Body of pancreas (tissue), 4 donors: ENCODE results near the gene SLC13A3. TPM values are rescaled to one million over a fixed set of nuclear protein-coding genes. Genes with fewer than 3 reads are reported as not detected.

Source experiments
- ATAC-seq: fragments of 150-250 bp; one replicate; pipeline ENCODE4 v1.9.1; 2016
- DNase-seq, 4 donors: peaks; one replicate each; pipeline ENCODE4 v3.0.0-alpha.2; 2019
- H3K27ac ChIP-seq, 4 donors: fragments of 200-600 bp; sonication (generic); 1 replicate in 3 of 4; 2 replicates in 1 of 4; pipeline versions ENCODE4 v1.5.1 to v1.6.1; 2016 to 2019; ENCODE audit warnings: mild to moderate bottlenecking in 1 of 4, mixed read lengths in 1 of 4, moderate library complexity in 1 of 4
- H3K27me3 ChIP-seq, 2 donors: fragments of 200-600 bp; sonication (generic); one replicate each; pipeline ENCODE4 v1.6.0; 2016; ENCODE audit warnings: mild to moderate bottlenecking in 1 of 2
- H3K36me3 ChIP-seq, 2 donors: fragments of 200-600 bp; sonication (generic); replicated peaks in 1 of 2; 2 replicates each; pipeline ENCODE4 v1.5.1; 2016; ENCODE audit warnings: low read depth in 2 of 2; ENCODE audit not compliant: insufficient read depth in 1 of 2
- H3K4me1 ChIP-seq: fragments of 200-600 bp; sonication (generic); one replicate; pipeline ENCODE4 v1.6.0; 2016
- H3K4me3 ChIP-seq, 2 donors: fragments of 200-600 bp; sonication (generic); 1 replicate in 1 of 2; 2 replicates in 1 of 2; pipeline ENCODE4 v1.5.1; 2016 to 2019
- H3K9me3 ChIP-seq, 3 donors: fragments of 200-600 bp; sonication (generic); 1 replicate in 2 of 3; 2 replicates in 1 of 3; pipeline ENCODE4 v1.5.1; 2016
- POLR2A ChIP-seq, 3 donors: fragments of 450-650 bp; IDR thresholded peaks; one replicate each; pipeline ENCODE4 v1.6.1; 2016; ENCODE audit warnings: antibody characterized with exemption in 3 of 3, mild to moderate bottlenecking in 2 of 3
- WGBS, 2 donors: methylation state at CpG; one replicate each; pipeline ENCODE4 v1.1.5; 2017; 5-methylcytosine and 5-hydroxymethylcytosine counted together
- intact Hi-C: fragments of 100-400 bp; cut with DNase I; formaldehyde crosslinking; loops from one replicate; pipeline ENCODE4 v1.15.1; 2023
- total RNA-seq, 2 donors: library from RNA; depleted of rRNA; stranded (reverse); fragments of >200 nt; gene quantifications; one replicate each; pipeline ENCODE4 v1.1.0, GENCODE V29; 2016
- TF ChIP-seq, protein P1 (sequence below), 7 experiments: fragments of 450-650 bp in 4 of 7; fragments of 200-600 bp in 3 of 7; sonication (generic) in 3 of 7; IDR thresholded peaks; one replicate each; pipeline ENCODE4 v1.5.1; 2016 to 2019; ENCODE audit warnings: antibody characterized with exemption in 7 of 7

The SLC13A3 gene
- total RNA-seq, 2 donors from 2014 or later: 3.4 to 6.3 TPM

DNA sequence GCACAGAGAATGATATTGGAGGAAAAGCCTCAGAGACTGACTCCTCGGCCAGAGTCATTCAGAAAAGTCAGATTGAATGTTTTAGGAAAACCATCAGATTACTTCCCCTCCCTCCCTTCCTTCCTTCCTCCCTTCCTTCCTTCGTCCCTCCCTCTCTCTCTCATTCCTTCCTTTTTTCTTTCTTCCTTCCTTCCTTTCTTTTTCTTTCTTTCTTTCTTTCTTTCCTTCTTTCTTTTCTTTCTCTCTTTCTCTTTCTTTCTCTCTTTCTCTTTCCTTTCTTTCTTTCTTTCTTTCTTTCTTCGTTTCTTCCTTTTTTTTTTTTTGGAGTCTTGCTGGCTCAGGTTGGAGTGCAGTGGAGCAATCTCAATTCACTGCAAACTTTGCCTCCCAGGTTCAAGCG is 108.2 kb downstream of the SLC13A3 start:
- WGBS, 2 donors: 57 to 69% methylated on average over 3 of the region's 4 CpGs
- Histone ChIP-seq H3K27ac (no peak overlapping the region), H3K9me3 (no peaks in the 10 kb centered on the region), H3K36me3 (no peaks in the 10 kb centered on the region), H3K4me3 (no peak overlapping the region), H3K27me3 (no peaks in the 10 kb centered on the region), H3K4me1 (no peaks in the 10 kb centered on the region)
- intact Hi-C loops: no loop called here
- DNase-seq (no peak), ATAC-seq (no peak)
- TF ChIP-seq, protein P1, sequence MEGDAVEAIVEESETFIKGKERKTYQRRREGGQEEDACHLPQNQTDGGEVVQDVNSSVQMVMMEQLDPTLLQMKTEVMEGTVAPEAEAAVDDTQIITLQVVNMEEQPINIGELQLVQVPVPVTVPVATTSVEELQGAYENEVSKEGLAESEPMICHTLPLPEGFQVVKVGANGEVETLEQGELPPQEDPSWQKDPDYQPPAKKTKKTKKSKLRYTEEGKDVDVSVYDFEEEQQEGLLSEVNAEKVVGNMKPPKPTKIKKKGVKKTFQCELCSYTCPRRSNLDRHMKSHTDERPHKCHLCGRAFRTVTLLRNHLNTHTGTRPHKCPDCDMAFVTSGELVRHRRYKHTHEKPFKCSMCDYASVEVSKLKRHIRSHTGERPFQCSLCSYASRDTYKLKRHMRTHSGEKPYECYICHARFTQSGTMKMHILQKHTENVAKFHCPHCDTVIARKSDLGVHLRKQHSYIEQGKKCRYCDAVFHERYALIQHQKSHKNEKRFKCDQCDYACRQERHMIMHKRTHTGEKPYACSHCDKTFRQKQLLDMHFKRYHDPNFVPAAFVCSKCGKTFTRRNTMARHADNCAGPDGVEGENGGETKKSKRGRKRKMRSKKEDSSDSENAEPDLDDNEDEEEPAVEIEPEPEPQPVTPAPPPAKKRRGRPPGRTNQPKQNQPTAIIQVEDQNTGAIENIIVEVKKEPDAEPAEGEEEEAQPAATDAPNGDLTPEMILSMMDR (IDR thresholded peaks at IDR 0.05): no peak
- no peak for TF ChIP-seq POLR2A (IDR thresholded peaks at IDR 0.05)

DNA sequence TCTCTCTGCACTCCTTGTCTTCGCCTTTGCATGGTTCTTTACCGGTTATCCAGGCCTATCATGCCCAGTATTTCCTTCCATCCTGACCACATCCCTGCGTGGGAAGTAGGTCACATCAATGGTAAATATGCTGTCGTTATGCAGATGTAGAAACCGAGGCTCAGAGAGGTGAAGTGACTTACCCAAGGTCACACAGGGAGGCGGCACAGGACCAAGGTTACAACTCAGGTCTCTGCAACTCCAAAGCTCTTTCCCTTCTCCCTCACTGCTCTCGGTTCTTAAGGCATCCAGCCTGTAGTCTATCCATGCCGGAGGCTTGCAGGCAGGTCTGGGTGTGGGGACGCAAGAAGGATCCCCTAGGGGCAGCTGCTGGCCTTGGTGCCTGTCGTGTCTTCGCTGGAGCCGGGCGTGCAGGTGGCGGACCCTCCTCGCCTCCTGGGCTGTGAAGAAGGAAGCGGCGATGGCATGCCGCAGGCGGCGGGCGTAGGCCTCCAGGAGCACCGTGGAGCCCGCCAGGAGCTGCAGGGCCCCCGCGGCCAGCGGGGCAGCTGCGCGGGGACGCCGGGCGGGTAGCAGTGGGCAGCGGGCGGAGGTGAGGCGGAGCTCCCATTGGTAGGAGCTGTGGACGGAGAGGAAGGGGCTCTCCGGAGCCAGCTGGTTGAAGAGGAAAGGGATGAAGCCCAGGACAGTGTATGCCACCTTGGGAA is 109.9 kb downstream of the SLC13A3 start:
- H3K9me3 ChIP-seq: no peaks in the 10 kb centered on the region
- H3K27me3 ChIP-seq: no peaks in the 10 kb centered on the region

DNA sequence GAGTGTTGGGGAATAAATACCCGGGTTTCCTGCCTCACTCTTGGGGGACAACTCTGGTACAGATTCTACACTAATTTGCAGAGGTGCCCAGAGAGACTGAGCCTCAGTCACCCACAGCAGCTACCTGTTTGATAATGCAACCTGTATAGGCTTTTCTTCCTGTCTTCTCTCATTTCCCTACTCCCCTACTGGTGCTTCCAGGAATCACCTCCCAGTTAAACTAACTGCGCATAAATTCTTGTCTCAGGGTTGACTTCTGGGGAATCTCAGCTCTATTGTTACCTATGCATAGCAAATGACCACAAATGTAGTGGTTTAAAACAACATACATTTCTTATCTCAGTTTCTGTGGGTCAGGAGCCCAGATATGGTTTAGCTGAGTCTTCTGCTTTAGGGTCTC is 112.1 kb downstream of the SLC13A3 start:
- no peak for DNase-seq
- 66 to 69% methylated on average over 2 of the region's 2 CpGs for WGBS, 2 donors
- no peaks in the 10 kb centered on the region for H3K4me1 ChIP-seq
- no peak overlapping the region for H3K27ac ChIP-seq
- H3K9me3 ChIP-seq: no peaks in the 10 kb centered on the region
- H3K27me3 ChIP-seq: no peaks in the 10 kb centered on the region
- TF ChIP-seq, protein P1 (IDR thresholded peaks at IDR 0.05): no peak
- no peak for TF ChIP-seq POLR2A (IDR thresholded peaks at IDR 0.05)
- H3K36me3 ChIP-seq: no peaks in the 10 kb centered on the region
- no peak for ATAC-seq
- H3K4me3 ChIP-seq: no peak overlapping the region
- intact Hi-C loops: no loop called here

More for the DNA sequence above, 109.9 kb downstream of the SLC13A3 start:
- H3K4me3 ChIP-seq: no peak overlapping the region
- H3K27ac ChIP-seq: no peak overlapping the region
- H3K36me3 ChIP-seq: no peaks in the 10 kb centered on the region
- intact Hi-C loops: no loop called here
- H3K4me1 ChIP-seq: no peaks in the 10 kb centered on the region
- WGBS, 2 donors: 57 to 64% methylated on average over 22 to 30 of the region's 36 CpGs
- ATAC-seq (no peak), DNase-seq (no peak)
- TF ChIP-seq, protein P1 (IDR thresholded peaks at IDR 0.05): no peak
- TF ChIP-seq POLR2A (IDR thresholded peaks at IDR 0.05): no peak

DNA sequence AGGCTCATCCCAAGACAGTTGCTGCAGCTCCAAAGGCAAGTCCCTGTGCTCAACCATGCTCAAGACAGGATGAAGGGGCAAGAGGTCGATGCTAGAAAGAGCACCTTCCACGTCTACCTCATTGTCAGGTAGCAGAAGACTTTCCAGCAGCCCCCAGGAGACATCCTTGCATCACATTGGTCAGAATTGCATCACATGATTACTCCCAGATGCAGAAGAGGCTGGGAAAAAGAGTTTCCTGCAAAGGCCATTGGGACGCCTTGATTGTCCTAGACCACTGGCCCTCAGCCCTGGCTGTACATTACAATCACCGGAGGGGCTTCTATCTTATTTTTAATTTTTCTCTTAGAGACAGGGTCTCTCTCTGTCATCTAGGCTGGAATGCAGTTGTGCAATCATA is 120.6 kb downstream of the SLC13A3 start:
- Histone ChIP-seq H3K4me3 (no peak overlapping the region), H3K27me3 (no peaks in the 10 kb centered on the region), H3K9me3 (no peaks in the 10 kb centered on the region), H3K27ac (no peak overlapping the region), H3K36me3 (no peaks in the 10 kb centered on the region), H3K4me1 (no peaks in the 10 kb centered on the region)
- intact Hi-C loops: no loop called here
- TF ChIP-seq, protein P1 (IDR thresholded peaks at IDR 0.05): no peak
- no peak for TF ChIP-seq POLR2A (IDR thresholded peaks at IDR 0.05)
- no peak for ATAC-seq
- DNase-seq: no peak
- WGBS, 2 donors: 57 to 67% methylated on average over 4 of the region's 4 CpGs
